GM19468 (cell line): ENCODE data around the gene NAV2.

Experiments used
- ATAC-seq: cut with Tn5 transposase; IDR thresholded peaks from one replicate; pipeline ENCODE4 v1.9.1; 2021; ENCODE audit warnings: mild to moderate bottlenecking, moderate library complexity, moderate number of reproducible peaks; ENCODE audit not compliant: unreplicated experiment; ENCODE audit errors: extremely low read depth

Gene NAV2

GRCh38 chr11:19933801-19934488 is 221.3 kb downstream of the NAV2 start:
- ATAC-seq: no peak

GRCh38 chr11:19934828-19935259 is 222.2 kb downstream of the NAV2 start:
- no peak for ATAC-seq

- ATAC-seq: no peak
Observed at GRCh38 chr11:19935507-19935906, 222.9 kb downstream of the NAV2 start.

GRCh38 chr11:19936461-19936860 is 223.8 kb downstream of the NAV2 start:
- no peak for ATAC-seq

GRCh38 chr11:19938169-19938856 is 225.7 kb downstream of the NAV2 start:
- ATAC-seq: peak; percentile 38

GRCh38 chr11:19938866-19939265 is 226.2 kb downstream of the NAV2 start:
- peak; percentile 51 for ATAC-seq

GRCh38 chr11:19939415-19939929 is 226.8 kb downstream of the NAV2 start:
- no peak for ATAC-seq

GRCh38 chr11:19940831-19941230 is 228.2 kb downstream of the NAV2 start:
- ATAC-seq: no peak

- ATAC-seq: no peak
Observed at GRCh38 chr11:19946681-19947080, 234.0 kb downstream of the NAV2 start.

GRCh38 chr11:19947537-19948114 is 235.0 kb downstream of the NAV2 start:
- no peak for ATAC-seq

GRCh38 chr11:19949606-19950005 is 237.0 kb downstream of the NAV2 start:
- ATAC-seq: no peak

GRCh38 chr11:19951558-19952115 is 239.0 kb downstream of the NAV2 start:
- ATAC-seq: peak; percentile 89

- no peak for ATAC-seq
Observed at GRCh38 chr11:19952116-19952605, 239.5 kb downstream of the NAV2 start.

GRCh38 chr11:19952911-19953310 is 240.3 kb downstream of the NAV2 start:
- ATAC-seq: no peak

GRCh38 chr11:19953336-19953735 is 240.7 kb downstream of the NAV2 start:
- no peak for ATAC-seq

- no peak for ATAC-seq
Observed at GRCh38 chr11:19953909-19954308, 241.3 kb downstream of the NAV2 start.

- ATAC-seq: no peak
Observed at GRCh38 chr11:19954899-19955298, 242.3 kb downstream of the NAV2 start.

- ATAC-seq: no peak
Observed at GRCh38 chr11:19955660-19956059, 243.0 kb downstream of the NAV2 start.

GRCh38 chr11:19956228-19956627 is 243.6 kb downstream of the NAV2 start:
- ATAC-seq: no peak

- ATAC-seq: no peak
Observed at GRCh38 chr11:19957294-19957943, 244.8 kb downstream of the NAV2 start.
